GM12878 (cell line): ENCODE data around the gene OR5K3. TPM values are rescaled to one million over a fixed set of nuclear protein-coding genes. Genes with fewer than 3 reads are reported as not detected.

Experiments
- ATAC-seq: fragments of 200-7000 bp; cut with Tn5 transposase; 3 replicates; pipeline ENCODE4 v1.9.1; 2020; ENCODE audit warnings: mild to moderate bottlenecking, moderate library complexity
- BruUV-seq: library from RNA; stranded (reverse); fragments of 400-500 nt; replicated peaks from 2 replicates; lab custom pipeline; 2021; lab: Mats Ljungman, UMichigan
- CTCF ChIA-PET: fragments of 300-600 bp; sonication (Branson Sonifier 250); formaldehyde crosslinking; extraction: SDS; loops from one replicate; lab custom pipeline; 2021; ENCODE audit warnings: inconsistent platforms; lab: Yijun Ruan, JAX
- POLR2A ChIA-PET: fragments of 350-600 bp; formaldehyde crosslinking; extraction: SDS; loops from one replicate; lab custom pipeline; 2021; ENCODE audit warnings: inconsistent platforms; lab: Charles Lee
- RAD21 ChIA-PET: fragments of 300-600 bp; sonication (Branson Sonifier 250); formaldehyde crosslinking; loops from one replicate; lab custom pipeline; 2023; ENCODE audit warnings: antibody characterized with exemption; ENCODE audit not compliant: unreplicated experiment; lab: Charles Lee
- SMC1A ChIA-PET: fragments of 300-600 bp; sonication (Branson Sonifier 250); formaldehyde crosslinking; loops from one replicate; lab custom pipeline; 2023; ENCODE audit not compliant: unreplicated experiment, uncharacterized antibody; lab: Charles Lee
- DNase-seq: peaks from one replicate; pipeline ENCODE4 v3.0.0-alpha.2; 2011; ENCODE audit warnings: low read depth, low spot score
- FAIRE-seq: peaks from 3 replicates; lab custom pipeline; 2011; peaks lifted over from hg19 to GRCh38; lab: Jason Lieb, UNC
- H2AFZ ChIP-seq: 2 replicates; pipeline ENCODE4 v1.6.0; 2011; ENCODE audit warnings: low read depth, low read length, control low read depth; ENCODE audit not compliant: control insufficient read depth
- H3K27ac ChIP-seq: 2 replicates; pipeline ENCODE4 v1.5.1; 2011; ENCODE audit warnings: control low read depth; ENCODE audit not compliant: control insufficient read depth, insufficient read depth
- H3K27me3 ChIP-seq, 2 experiments: replicated peaks in 1 of 2; 2 replicates each; pipeline versions ENCODE4 v1.6.0 to v1.6.1; 2011; ENCODE audit warnings: low read length in 1 of 2; ENCODE audit not compliant: control insufficient read depth in 2 of 2, insufficient read depth in 2 of 2
- H3K36me3 ChIP-seq, 2 experiments: 2 replicates each; pipeline ENCODE4 v1.5.1; 2011; ENCODE audit warnings: low read length in 1 of 2; ENCODE audit not compliant: control insufficient read depth in 2 of 2, insufficient read depth in 2 of 2
- H3K4me1 ChIP-seq: 2 replicates; pipeline ENCODE4 v1.6.1; 2011; ENCODE audit warnings: mild to moderate bottlenecking, low read length, moderate library complexity, mixed read lengths; ENCODE audit not compliant: control insufficient read depth, insufficient read depth
- H3K4me2 ChIP-seq: 2 replicates; pipeline ENCODE4 v1.6.0; 2011; ENCODE audit warnings: control low read depth; ENCODE audit not compliant: control insufficient read depth, insufficient read depth
- H3K4me3 ChIP-seq: fragments of 200-600 bp; sonication (generic); 2 replicates; pipeline ENCODE4 v1.5.1; 2016
- H3K79me2 ChIP-seq: 2 replicates; pipeline ENCODE4 v1.6.0; 2011; ENCODE audit warnings: low read length; ENCODE audit not compliant: control insufficient read depth, insufficient read depth
- H3K9ac ChIP-seq: 2 replicates; pipeline ENCODE4 v1.8.0; 2011; ENCODE audit warnings: low read length, control low read depth, mixed read lengths; ENCODE audit not compliant: control insufficient read depth, insufficient read depth
- H3K9me3 ChIP-seq: replicated peaks from 3 replicates; pipeline ENCODE4 v1.5.1; 2011; ENCODE audit warnings: mild to moderate bottlenecking, low read length; ENCODE audit not compliant: control insufficient read depth, insufficient read depth
- H4K20me1 ChIP-seq: 2 replicates; pipeline ENCODE4 v1.6.0; 2011; ENCODE audit not compliant: control insufficient read depth, insufficient read depth
- NR2C1 ChIP-seq: fragments of 450-650 bp; IDR thresholded peaks from 2 replicates; pipeline ENCODE4 v1.6.1; 2017; ENCODE audit warnings: antibody characterized with exemption, mild to moderate bottlenecking, moderate library complexity
- NR2F1 ChIP-seq: fragments of 450-650 bp; conservative IDR thresholded peaks from 2 replicates; pipeline ENCODE4 v1.6.1; 2017; ENCODE audit warnings: mild to moderate bottlenecking
- ZSCAN29 ChIP-seq: fragments of 450-650 bp; IDR thresholded peaks from 2 replicates; pipeline ENCODE4 v1.6.1; 2017; ENCODE audit warnings: mild to moderate bottlenecking, moderate library complexity
- in situ Hi-C: fragments of 300-500 bp; cut with MboI; formaldehyde crosslinking; loops from 9 replicates; pipeline ENCODE4 v1.14.3; 2018; ENCODE audit warnings: mixed read lengths
- intact Hi-C: fragments of 100-400 bp; cut with micrococcal nuclease; formaldehyde crosslinking; loops from one replicate; pipeline ENCODE4 v1.14.2; 2022; ENCODE audit not compliant: unreplicated experiment
- polyA plus RNA-seq, 11 experiments: library from polyadenylated mRNA; depleted of rRNA in 4 of 11; unstranded in 6 of 11; stranded (reverse) in 5 of 11; fragments of >200 nt; fragmentation: Nextera tagmentation in 4 of 11; fragmentation: Illumina TruSeq in 1 of 11; extraction: Ambion mirVana in 4 of 11; extraction: Trizol in 1 of 11; gene quantifications; 1 replicate in 1 of 11; 2 replicates in 10 of 11; pipeline versions ENCODE4 v1.2.1 to v1.2.3, GENCODE V29; 2011 to 2016; ENCODE audit warnings: inconsistent platforms in 2 of 11, missing spikeins in 2 of 11, low read depth in 1 of 11
- total RNA-seq, 4 experiments: library from RNA; depleted of rRNA in 3 of 4; stranded (reverse); fragments of >200 nt in 3 of 4; fragmentation: Illumina TruSeq in 1 of 4; extraction: Trizol in 1 of 4; gene quantifications; 2 replicates each; pipeline versions ENCODE4 v1.2.1 to v1.2.3, GENCODE V29; 2013 to 2021

OR5K3 gene
- total and polyA plus RNA-seq, 10 of the 15 experiments (the other 5 are each of a cell fraction or from before 2014, with no cell fraction given): 1.6 TPM; not detected in 9

- Histone ChIP-seq H3K36me3 (no peaks in the 10 kb centered on the region), H3K27me3 (no peaks in the 10 kb centered on the region), H2AFZ (no peak overlapping the region), H3K4me2 (no peak overlapping the region), H4K20me1 (no peaks in the 10 kb centered on the region), H3K4me1 (no peaks in the 10 kb centered on the region), H3K4me3 (no peak overlapping the region), H3K79me2 (no peaks in the 10 kb centered on the region), H3K9me3 (no peaks in the 10 kb centered on the region; the same call in 2 of the 3 replicates), H3K9ac (no peak overlapping the region), H3K27ac (no peak overlapping the region)
- ATAC-seq (no peak), DNase-seq (no peak), FAIRE-seq (no peak)
- no TSS peak for BruUV-seq
- RAD21 ChIA-PET: no interaction called here
- in situ Hi-C loops: loop anchor here (5.0 kb wide), 1 partner anchor 132 kb away; no protein-coding TSS in a partner anchor
- SMC1A ChIA-PET: no interaction called here
- intact Hi-C loops: no loop called here
- CTCF ChIA-PET: no interaction called here
- POLR2A ChIA-PET: no interaction called here
- TF ChIP-seq NR2C1 (no peak), NR2F1 (no peak), ZSCAN29 (no peak)
Observed at GRCh38 chr3:98440283-98440682, 49.8 kb downstream of the OR5K3 start.

Other genes with a start within 250 kb of the OR5K3 start
Only the 7 nearest of the 10 such genes appear.
- gene OR5H6, start 126.4 kb upstream of the OR5K3 start, total RNA-seq (2014; rRNA removed): not detected in 2 replicates
- gene OR5H6, start 126.4 kb upstream of the OR5K3 start, total RNA-seq (2014; rRNA removed; fragmentation: Illumina TruSeq; extraction: Trizol): not detected in 2 replicates
- not detected in 2 replicates for gene OR5H6, start 126.4 kb upstream of the OR5K3 start, total RNA-seq (2021)
- gene OR5H6, start 126.4 kb upstream of the OR5K3 start, polyA plus RNA-seq (2011; rRNA removed): 1.2 and 1.8 TPM in 2 replicates
- gene OR5H6, start 126.4 kb upstream of the OR5K3 start, polyA plus RNA-seq (2014; fragmentation: Illumina TruSeq; extraction: Trizol): not detected in 2 replicates
- not detected for gene OR5H6, start 126.4 kb upstream of the OR5K3 start, polyA plus RNA-seq (2014; fragmentation: Nextera tagmentation; extraction: Ambion mirVana)
- not detected in 2 replicates for gene OR5H6, start 126.4 kb upstream of the OR5K3 start, polyA plus RNA-seq (2014; rRNA removed)
- not detected for gene OR5H6, start 126.4 kb upstream of the OR5K3 start, polyA plus RNA-seq (2016; fragmentation: Nextera tagmentation; extraction: Ambion mirVana)
- gene OR5H2, start 108.2 kb upstream of the OR5K3 start, total RNA-seq (2014; rRNA removed): not detected in 2 replicates
- gene OR5H2, start 108.2 kb upstream of the OR5K3 start, total RNA-seq (2014; rRNA removed; fragmentation: Illumina TruSeq; extraction: Trizol): not detected in 2 replicates
- not detected in 2 replicates for gene OR5H2, start 108.2 kb upstream of the OR5K3 start, total RNA-seq (2021)
- gene OR5H2, start 108.2 kb upstream of the OR5K3 start, polyA plus RNA-seq (2011; rRNA removed): 1.7 and 3.7 TPM in 2 replicates
- not detected in 2 replicates for gene OR5H2, start 108.2 kb upstream of the OR5K3 start, polyA plus RNA-seq (2014; fragmentation: Illumina TruSeq; extraction: Trizol)
- gene OR5H2, start 108.2 kb upstream of the OR5K3 start, polyA plus RNA-seq (2014; fragmentation: Nextera tagmentation; extraction: Ambion mirVana): not detected
- gene OR5H2, start 108.2 kb upstream of the OR5K3 start, polyA plus RNA-seq (2014; rRNA removed): not detected in 2 replicates
- not detected for gene OR5H2, start 108.2 kb upstream of the OR5K3 start, polyA plus RNA-seq (2016; fragmentation: Nextera tagmentation; extraction: Ambion mirVana)
- gene OR5K4, start 36.8 kb upstream of the OR5K3 start, total RNA-seq (2014; rRNA removed): 0.38 TPM in 1 of 2 replicates, not detected in the other
- gene OR5K4, start 36.8 kb upstream of the OR5K3 start, total RNA-seq (2014; rRNA removed; fragmentation: Illumina TruSeq; extraction: Trizol): not detected in 2 replicates
- gene OR5K4, start 36.8 kb upstream of the OR5K3 start, total RNA-seq (2021): not detected in 2 replicates
- gene OR5K4, start 36.8 kb upstream of the OR5K3 start, polyA plus RNA-seq (2011; rRNA removed): 2.1 and 3.4 TPM in 2 replicates
- not detected in 2 replicates for gene OR5K4, start 36.8 kb upstream of the OR5K3 start, polyA plus RNA-seq (2014; fragmentation: Illumina TruSeq; extraction: Trizol)
- gene OR5K4, start 36.8 kb upstream of the OR5K3 start, polyA plus RNA-seq (2014; fragmentation: Nextera tagmentation; extraction: Ambion mirVana): not detected
- gene OR5K4, start 36.8 kb upstream of the OR5K3 start, polyA plus RNA-seq (2014; rRNA removed): not detected in 2 replicates
- not detected for gene OR5K4, start 36.8 kb upstream of the OR5K3 start, polyA plus RNA-seq (2016; fragmentation: Nextera tagmentation; extraction: Ambion mirVana)
- gene OR5K1, start 72.5 kb downstream of the OR5K3 start, total RNA-seq (2014; rRNA removed): not detected in 2 replicates
- gene OR5K1, start 72.5 kb downstream of the OR5K3 start, total RNA-seq (2014; rRNA removed; fragmentation: Illumina TruSeq; extraction: Trizol): not detected in 2 replicates
- not detected in 2 replicates for gene OR5K1, start 72.5 kb downstream of the OR5K3 start, total RNA-seq (2021)
- 0.50 and 1.2 TPM in 2 replicates for gene OR5K1, start 72.5 kb downstream of the OR5K3 start, polyA plus RNA-seq (2011; rRNA removed)
- not detected in 2 replicates for gene OR5K1, start 72.5 kb downstream of the OR5K3 start, polyA plus RNA-seq (2014; fragmentation: Illumina TruSeq; extraction: Trizol)
- not detected for gene OR5K1, start 72.5 kb downstream of the OR5K3 start, polyA plus RNA-seq (2014; fragmentation: Nextera tagmentation; extraction: Ambion mirVana)
- gene OR5K1, start 72.5 kb downstream of the OR5K3 start, polyA plus RNA-seq (2014; rRNA removed): not detected in 2 replicates
- gene OR5K1, start 72.5 kb downstream of the OR5K3 start, polyA plus RNA-seq (2016; fragmentation: Nextera tagmentation; extraction: Ambion mirVana): not detected
- gene OR5K2, start 107.0 kb downstream of the OR5K3 start, total RNA-seq (2014; rRNA removed): not detected in 2 replicates
- gene OR5K2, start 107.0 kb downstream of the OR5K3 start, total RNA-seq (2014; rRNA removed; fragmentation: Illumina TruSeq; extraction: Trizol): not detected in 2 replicates
- gene OR5K2, start 107.0 kb downstream of the OR5K3 start, total RNA-seq (2021): not detected in 2 replicates
- gene OR5K2, start 107.0 kb downstream of the OR5K3 start, polyA plus RNA-seq (2011; rRNA removed): 0.12 and 0.14 TPM in 2 replicates
- not detected in 2 replicates for gene OR5K2, start 107.0 kb downstream of the OR5K3 start, polyA plus RNA-seq (2014; fragmentation: Illumina TruSeq; extraction: Trizol)
- not detected for gene OR5K2, start 107.0 kb downstream of the OR5K3 start, polyA plus RNA-seq (2014; fragmentation: Nextera tagmentation; extraction: Ambion mirVana)
- not detected in 2 replicates for gene OR5K2, start 107.0 kb downstream of the OR5K3 start, polyA plus RNA-seq (2014; rRNA removed)
- gene OR5K2, start 107.0 kb downstream of the OR5K3 start, polyA plus RNA-seq (2016; fragmentation: Nextera tagmentation; extraction: Ambion mirVana): not detected
- 123 and 164 TPM in 2 replicates for gene CLDND1, start 132.2 kb downstream of the OR5K3 start, total RNA-seq (2014; rRNA removed)
- 97.8 and 101 TPM in 2 replicates for gene CLDND1, start 132.2 kb downstream of the OR5K3 start, total RNA-seq (2014; rRNA removed; fragmentation: Illumina TruSeq; extraction: Trizol)
- gene CLDND1, start 132.2 kb downstream of the OR5K3 start, total RNA-seq (2021): 124 and 130 TPM in 2 replicates
- gene CLDND1, start 132.2 kb downstream of the OR5K3 start, polyA plus RNA-seq (2011; rRNA removed): 225 and 259 TPM in 2 replicates
- 173 and 232 TPM in 2 replicates for gene CLDND1, start 132.2 kb downstream of the OR5K3 start, polyA plus RNA-seq (2014; fragmentation: Illumina TruSeq; extraction: Trizol)
- 100 to 1,000 TPM; 150 to 163 TPM for gene CLDND1, start 132.2 kb downstream of the OR5K3 start, polyA plus RNA-seq (2014; fragmentation: Nextera tagmentation; extraction: Ambion mirVana)
- gene CLDND1, start 132.2 kb downstream of the OR5K3 start, polyA plus RNA-seq (2014; rRNA removed): 144 and 154 TPM in 2 replicates
- 100 to 1,000 TPM; 144 to 154 TPM for gene CLDND1, start 132.2 kb downstream of the OR5K3 start, polyA plus RNA-seq (2016; fragmentation: Nextera tagmentation; extraction: Ambion mirVana)
- gene GPR15, start 141.3 kb downstream of the OR5K3 start, total RNA-seq (2014; rRNA removed): 150 and 170 TPM in 2 replicates
- 118 and 119 TPM in 2 replicates for gene GPR15, start 141.3 kb downstream of the OR5K3 start, total RNA-seq (2014; rRNA removed; fragmentation: Illumina TruSeq; extraction: Trizol)
- 105 TPM in 2 replicates for gene GPR15, start 141.3 kb downstream of the OR5K3 start, total RNA-seq (2021)
- 68.3 and 87.9 TPM in 2 replicates for gene GPR15, start 141.3 kb downstream of the OR5K3 start, polyA plus RNA-seq (2011; rRNA removed)
- 113 and 116 TPM in 2 replicates for gene GPR15, start 141.3 kb downstream of the OR5K3 start, polyA plus RNA-seq (2014; fragmentation: Illumina TruSeq; extraction: Trizol)
- gene GPR15, start 141.3 kb downstream of the OR5K3 start, polyA plus RNA-seq (2014; fragmentation: Nextera tagmentation; extraction: Ambion mirVana): 100 to 1,000 TPM in 1 of 2 experiments, 10 to 100 TPM in 1; 70.7 to 145 TPM
- gene GPR15, start 141.3 kb downstream of the OR5K3 start, polyA plus RNA-seq (2014; rRNA removed): 82.7 and 83.9 TPM in 2 replicates
- 100 to 1,000 TPM; 146 to 150 TPM for gene GPR15, start 141.3 kb downstream of the OR5K3 start, polyA plus RNA-seq (2016; fragmentation: Nextera tagmentation; extraction: Ambion mirVana)